ENCODE data around the gene PHLDB2.

The PHLDB2 gene

DNA sequence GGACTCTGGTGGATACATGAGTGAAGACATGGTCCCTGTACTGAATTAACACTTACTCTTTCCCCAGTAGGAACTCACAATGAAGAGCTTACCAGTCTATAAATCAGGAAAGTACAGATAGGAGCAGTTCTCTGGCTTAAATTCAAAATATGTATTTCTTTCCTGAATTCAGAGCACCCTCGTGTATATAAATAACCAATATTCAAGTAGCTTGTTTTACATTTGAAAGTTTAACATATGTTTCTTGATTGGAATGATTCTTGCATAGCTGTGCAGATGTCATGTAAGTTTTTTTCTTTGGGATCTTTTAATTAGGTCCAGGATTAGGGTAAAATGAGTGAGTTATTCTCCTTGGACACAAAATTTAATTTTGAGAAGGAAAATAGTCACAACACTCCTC lies 160.7 kb downstream of the PHLDB2 start:
- H3K79me2 ChIP-seq (ENCODE audit: control insufficient read depth, insufficient read depth, low read length, unreplicated experiment) = no peaks in the 10 kb centered on the region
- no peaks in the 10 kb centered on the region for H3K27me3 ChIP-seq (ENCODE audit: insufficient read depth, low read length)
- no peak overlapping the region for H2AFZ ChIP-seq (ENCODE audit: low read length, unreplicated experiment)
- no peak overlapping the region for H3K4me3 ChIP-seq (ENCODE audit: low read depth, low read length)
- no peaks in the 10 kb centered on the region for H3K36me3 ChIP-seq (ENCODE audit: insufficient read depth, low read length)
- H3K4me1 ChIP-seq (ENCODE audit: control insufficient read depth, insufficient read depth, low read length, unreplicated experiment) = no peaks in the 10 kb centered on the region
- H3K27ac ChIP-seq (ENCODE audit: low read depth, low read length) = no peak overlapping the region

DNA sequence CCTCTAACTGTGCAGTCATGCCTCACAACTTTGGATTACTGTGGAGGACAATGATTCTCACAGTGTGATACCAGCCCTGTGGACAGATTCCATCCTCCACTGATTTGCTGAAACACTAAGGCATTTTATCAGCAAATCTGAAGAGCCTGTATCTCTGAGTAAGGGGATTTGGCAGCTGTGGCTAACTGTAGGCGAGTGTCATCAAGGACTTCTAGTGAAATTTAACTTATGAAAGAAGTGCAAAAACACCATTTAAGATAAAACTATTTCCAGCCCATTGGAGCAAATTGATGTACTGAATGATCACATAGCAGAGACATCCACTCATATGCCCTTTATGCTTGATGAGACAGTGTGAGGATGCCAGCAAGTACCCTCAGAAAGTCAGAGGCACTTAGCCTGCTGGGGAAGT lies 161.6 kb downstream of the PHLDB2 start:
- H3K79me2 ChIP-seq (ENCODE audit: control insufficient read depth, insufficient read depth, low read length, unreplicated experiment) = no peaks in the 10 kb centered on the region
- H2AFZ ChIP-seq (ENCODE audit: low read length, unreplicated experiment) = no peak overlapping the region
- H3K4me3 ChIP-seq (ENCODE audit: low read depth, low read length) = no peak overlapping the region
- H3K36me3 ChIP-seq (ENCODE audit: insufficient read depth, low read length) = no peaks in the 10 kb centered on the region
- H3K4me1 ChIP-seq (ENCODE audit: control insufficient read depth, insufficient read depth, low read length, unreplicated experiment) = no peaks in the 10 kb centered on the region
- H3K27me3 ChIP-seq (ENCODE audit: insufficient read depth, low read length) = no peaks in the 10 kb centered on the region
- no peak overlapping the region for H3K27ac ChIP-seq (ENCODE audit: low read depth, low read length)
